ENCODE measurements around the gene FGF6.

DNA sequence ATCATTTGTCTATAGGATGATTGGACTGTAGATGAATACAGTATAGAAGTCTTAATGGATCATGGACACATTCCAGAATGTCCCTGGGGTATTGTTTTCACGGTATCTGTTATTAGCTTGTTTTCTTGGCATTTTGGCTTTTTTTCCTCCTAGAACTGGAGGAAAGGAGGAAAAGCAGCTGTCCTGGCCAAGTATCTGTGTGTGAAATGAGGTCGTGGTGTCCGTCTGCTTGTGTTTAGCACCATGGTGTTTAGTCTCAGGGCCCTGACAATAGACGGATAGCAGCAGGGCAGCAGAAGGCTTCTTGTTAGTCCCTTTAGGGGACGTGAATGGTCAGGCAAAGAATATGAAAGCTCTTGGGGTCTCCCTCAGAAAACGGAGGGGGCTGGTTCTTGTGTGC, 21.2 kb downstream of the FGF6 start:
- TF ChIP-seq RAD21 (IDR thresholded peaks at IDR 0.05; ENCODE audit: low read depth) (no peak), MAX (IDR thresholded peaks at IDR 0.05) (no peak), REST (IDR thresholded peaks at IDR 0.05; ENCODE audit: low read depth) (no peak), TAF1 (IDR thresholded peaks at IDR 0.05; ENCODE audit: low read depth) (no peak), EP300 (IDR thresholded peaks at IDR 0.05; ENCODE audit: borderline replicate concordance) (no peak), FOXM1 (IDR thresholded peaks at IDR 0.05; ENCODE audit: borderline replicate concordance, low read depth) (no peak), ZBTB7A (IDR thresholded peaks at IDR 0.05; ENCODE audit: low read depth) (no peak), CEBPB (IDR thresholded peaks at IDR 0.05) (no peak), EGR1 (IDR thresholded peaks at IDR 0.05) (no peak), NFIC (IDR thresholded peaks at IDR 0.05) (no peak), TEAD4 (IDR thresholded peaks at IDR 0.05) (no peak), YY1 (IDR thresholded peaks at IDR 0.05; ENCODE audit: low read depth) (no peak), CREB1 (IDR thresholded peaks at IDR 0.05; ENCODE audit: low read depth) (no peak)

Measured in Ishikawa (cell line).